Activated T-cell treated with anti-CD3 and anti-CD28 coated beads, Interleukin-2, amount 50 U/mL, for 4 hours (primary cell): ENCODE results near the gene RBMXL3. TPM values are rescaled to one million over a fixed set of nuclear protein-coding genes. Genes with fewer than 3 reads are reported as not detected.
"Not testable (repeated sequence)": the region's sequence is repeated elsewhere in the genome, so short reads cannot be mapped to it uniquely, and the experiment has no call there.

ENCODE experiments used
- ATAC-seq, 2 donors: fragments of 200-7000 bp; cut with Tn5 transposase; one replicate each; pipeline ENCODE4 v1.10.0; 2021
- DNase-seq: peaks from one replicate; pipeline ENCODE4 v3.0.0-alpha.2; 2020
- H3K27me3 Mint-ChIP-seq: one replicate; pipeline ENCODE4 v1.8.0; 2021; ENCODE audit warnings: low read depth, mixed read lengths
- H3K36me3 Mint-ChIP-seq: one replicate; pipeline ENCODE4 v1.8.0; 2022; ENCODE audit warnings: mixed read lengths; ENCODE audit not compliant: insufficient read depth
- H3K4me1 Mint-ChIP-seq: one replicate; pipeline ENCODE4 v1.8.0; 2021; ENCODE audit warnings: low read depth, mixed read lengths
- H3K4me3 Mint-ChIP-seq: one replicate; pipeline ENCODE4 v1.8.0; 2021; ENCODE audit warnings: mild to moderate bottlenecking, moderate library complexity, mixed read lengths
- H3K9me3 Mint-ChIP-seq: one replicate; pipeline ENCODE4 v1.8.0; 2021; ENCODE audit warnings: mixed read lengths
- total RNA-seq, 3 donors: library from RNA; stranded (reverse); gene quantifications; one replicate each; pipeline ENCODE4 v1.2.1, GENCODE V29; 2021

RBMXL3 gene
- not detected for total RNA-seq

DNA sequence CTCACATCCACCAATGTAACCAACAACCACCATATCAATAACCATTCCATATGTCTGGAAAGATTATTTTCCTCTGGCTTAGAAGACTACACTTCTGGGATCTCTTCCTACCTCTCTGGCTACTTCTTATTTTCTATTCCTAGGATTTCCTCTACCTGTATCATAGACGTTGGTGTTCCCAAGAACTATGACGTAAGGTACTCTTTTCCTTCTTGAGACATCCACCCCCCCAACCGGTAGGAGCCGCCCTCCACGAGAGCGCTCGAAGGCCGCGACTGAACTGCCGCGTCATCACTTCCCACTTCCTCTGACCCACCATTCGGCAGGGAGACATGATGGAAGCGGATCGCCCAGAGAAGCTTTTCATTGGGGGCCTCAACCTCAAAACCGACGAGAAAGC is at the start of gene RBMXL3:
RBMXL3 (plus strand) TSS at position 301 of the 400 bp plus-strand sequence; CDS start at position 333, 32 bp downstream.
- Mint-ChIP-seq H3K9me3 (peaks cover 5% of the 10 kb centered on the region), H3K4me1 (no peaks in the 10 kb centered on the region), H3K36me3 (no peaks in the 10 kb centered on the region), H3K4me3 (no peak within 1 kb of the TSS), H3K27me3 (no peaks in the 10 kb centered on the region)
- DNase-seq: no peak
- no peak for ATAC-seq

DNA sequence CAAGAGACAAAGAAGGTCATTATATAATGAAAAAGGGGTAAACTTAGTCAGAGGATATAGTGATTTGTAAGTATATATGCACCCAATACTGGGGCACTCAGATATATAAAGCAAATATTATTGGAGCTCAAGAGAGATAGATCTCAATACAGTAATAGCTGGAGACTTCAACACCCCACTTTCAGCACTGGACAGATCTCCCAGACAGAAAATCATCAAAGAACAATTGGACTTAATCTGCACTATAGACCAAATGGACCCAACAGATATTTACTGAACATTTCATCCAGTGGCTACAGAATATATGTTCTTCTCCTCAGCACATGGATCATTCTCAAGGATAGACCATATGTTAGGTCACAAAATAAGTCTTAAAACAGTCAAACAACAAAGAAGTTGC is 47.2 kb upstream of the RBMXL3 start:
- no peak for DNase-seq
- ATAC-seq: no peak
- H3K9me3 Mint-ChIP-seq: peaks cover 8% of the 10 kb centered on the region
- no peaks in the 10 kb centered on the region for H3K4me1 Mint-ChIP-seq
- H3K27me3 Mint-ChIP-seq: no peaks in the 10 kb centered on the region
- H3K4me3 Mint-ChIP-seq: no peak overlapping the region
- no peaks in the 10 kb centered on the region for H3K36me3 Mint-ChIP-seq

DNA sequence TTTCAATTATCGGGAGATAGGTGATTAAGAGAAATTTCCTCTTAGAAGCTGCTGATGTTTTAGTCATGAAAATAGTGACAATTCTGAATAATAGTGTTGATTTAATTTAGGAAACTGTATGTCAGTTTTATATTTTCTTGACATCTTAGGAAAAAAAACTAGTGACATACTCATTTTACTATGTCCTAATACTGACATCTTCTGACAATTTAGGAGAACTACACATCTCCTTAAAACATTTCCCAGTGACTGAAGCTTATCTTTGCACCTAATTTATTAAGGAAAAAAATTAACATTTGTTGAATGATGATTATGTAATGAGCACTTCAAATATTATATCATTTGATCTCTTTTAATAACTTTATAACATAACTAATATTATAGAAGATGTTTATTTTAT is 42.0 kb upstream of the RBMXL3 start:
- Mint-ChIP-seq H3K4me1 (no peaks in the 10 kb centered on the region), H3K27me3 (no peaks in the 10 kb centered on the region), H3K36me3 (no peaks in the 10 kb centered on the region), H3K4me3 (no peak overlapping the region), H3K9me3 (peaks cover 8% of the 10 kb centered on the region)
- DNase-seq: no peak
- ATAC-seq: no peak

DNA sequence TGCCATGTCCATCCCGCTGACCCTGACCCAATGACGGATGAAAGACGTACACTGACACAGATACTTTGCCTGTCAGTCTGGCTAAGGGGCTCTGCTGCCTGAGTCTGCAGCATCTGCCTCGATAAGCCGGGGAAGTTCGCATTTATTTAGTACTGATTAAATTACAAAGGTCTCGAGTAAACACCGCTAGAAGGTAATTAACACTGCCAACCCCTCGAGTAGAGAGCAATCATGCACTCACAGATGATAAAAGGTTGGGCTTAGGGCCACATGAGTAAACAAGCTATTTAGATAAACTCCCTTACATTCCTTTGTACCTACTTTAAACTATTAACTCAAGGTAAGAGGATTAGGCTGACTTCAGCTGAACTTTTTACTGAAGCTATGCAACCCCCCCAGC is 16.0 kb upstream of the RBMXL3 start:
- no peaks in the 10 kb centered on the region for H3K36me3 Mint-ChIP-seq

GRCh38 chrX:115174548-115174947 is 14.7 kb upstream of the RBMXL3 start:
- Mint-ChIP-seq H3K4me1 (no peaks in the 10 kb centered on the region), H3K27me3 (no peaks in the 10 kb centered on the region), H3K9me3 (no peaks in the 10 kb centered on the region), H3K4me3 (no peak overlapping the region), H3K36me3 (no peaks in the 10 kb centered on the region)
- ATAC-seq (no peak), DNase-seq (no peak)

More for the DNA sequence above, 16.0 kb upstream of the RBMXL3 start:
- H3K4me3 Mint-ChIP-seq: no peak overlapping the region
- DNase-seq (no peak), ATAC-seq (no peak)
- H3K4me1 Mint-ChIP-seq: no peaks in the 10 kb centered on the region
- no peaks in the 10 kb centered on the region for H3K27me3 Mint-ChIP-seq
- no peaks in the 10 kb centered on the region for H3K9me3 Mint-ChIP-seq

GRCh38 chrX:115177932-115178331 is 11.3 kb upstream of the RBMXL3 start:
- DNase-seq: no peak
- H3K27me3 Mint-ChIP-seq: no peaks in the 10 kb centered on the region
- H3K36me3 Mint-ChIP-seq: no peaks in the 10 kb centered on the region
- H3K4me1 Mint-ChIP-seq: no peaks in the 10 kb centered on the region
- H3K9me3 Mint-ChIP-seq: no peaks in the 10 kb centered on the region
- no peak overlapping the region for H3K4me3 Mint-ChIP-seq
- no peak for ATAC-seq

GRCh38 chrX:115178473-115178872 is 10.7 kb upstream of the RBMXL3 start:
- Mint-ChIP-seq H3K36me3 (no peaks in the 10 kb centered on the region), H3K4me3 (no peak overlapping the region), H3K9me3 (no peaks in the 10 kb centered on the region), H3K27me3 (no peaks in the 10 kb centered on the region), H3K4me1 (no peaks in the 10 kb centered on the region)
- DNase-seq (no peak), ATAC-seq (no peak)

DNA sequence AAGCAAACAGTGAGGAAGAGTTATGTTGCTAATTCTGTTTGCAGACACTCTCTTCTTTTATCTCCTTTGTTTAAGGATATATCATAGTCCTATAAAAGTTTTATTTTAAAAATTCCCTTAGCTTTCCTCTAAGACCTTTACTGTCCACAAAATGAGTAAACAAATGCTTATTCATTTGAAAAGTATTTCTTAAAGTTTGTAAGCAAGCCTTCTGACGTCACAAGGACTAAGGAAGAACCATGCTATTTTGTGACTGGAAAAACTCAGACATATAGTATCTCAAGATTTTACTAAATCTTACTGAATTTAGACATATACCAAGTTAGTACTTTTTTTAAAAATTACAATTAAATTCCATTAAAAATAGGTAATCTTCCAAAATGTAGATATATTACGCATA is 5.2 kb upstream of the RBMXL3 start:
- DNase-seq: no peak
- H3K36me3 Mint-ChIP-seq: no peaks in the 10 kb centered on the region
- H3K9me3 Mint-ChIP-seq: peaks cover 2% of the 10 kb centered on the region
- no peak overlapping the region for H3K4me3 Mint-ChIP-seq
- H3K4me1 Mint-ChIP-seq: no peaks in the 10 kb centered on the region
- no peaks in the 10 kb centered on the region for H3K27me3 Mint-ChIP-seq
- ATAC-seq: no peak

DNA sequence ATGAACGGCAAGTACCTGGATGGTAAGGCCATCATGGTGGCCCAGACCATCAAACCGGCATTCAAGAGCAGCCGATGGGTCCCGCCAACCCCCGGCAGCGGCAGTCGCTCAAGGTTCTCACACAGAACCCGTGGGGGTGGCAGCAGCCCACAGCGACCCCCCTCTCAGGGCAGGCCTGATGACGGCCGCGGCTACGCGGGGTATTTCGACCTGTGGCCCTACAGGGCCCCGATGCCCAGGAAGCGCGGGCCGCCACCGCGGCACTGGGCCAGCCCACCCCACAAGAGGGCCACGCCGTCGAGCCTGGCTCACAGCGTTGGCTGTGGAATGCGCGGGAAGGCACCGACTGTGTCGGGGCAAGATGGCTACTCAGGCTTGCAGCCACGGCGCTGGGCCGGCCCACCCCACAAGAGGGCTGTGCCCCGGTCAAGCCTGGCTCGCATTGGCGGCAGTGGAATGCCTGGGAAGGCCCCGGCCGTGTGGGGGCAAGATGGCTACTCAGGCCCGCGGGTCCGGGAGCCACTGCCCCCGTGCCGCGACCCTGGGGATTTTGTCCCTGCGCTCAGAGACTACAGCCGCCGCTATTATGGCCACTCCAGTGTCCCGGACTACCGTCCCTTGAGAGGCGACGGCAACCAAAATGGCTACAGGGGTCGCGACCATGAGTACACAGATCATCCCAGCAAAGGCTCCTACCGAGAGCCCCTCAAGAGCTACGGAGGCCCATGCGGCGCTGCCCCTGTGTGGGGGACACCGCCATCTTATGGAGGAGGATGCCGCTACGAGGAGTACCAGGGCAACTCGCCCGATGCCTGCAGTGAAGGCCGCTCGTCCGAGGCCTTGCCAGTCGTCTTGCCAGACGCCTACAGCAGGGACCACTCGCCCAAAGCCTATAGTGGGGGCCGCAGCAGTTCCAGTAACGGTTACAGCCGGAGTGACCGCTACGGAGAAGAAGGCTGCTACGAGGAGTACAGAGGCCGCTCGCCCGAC is 731 bp downstream of the RBMXL3 start:
- ATAC-seq (no peak), DNase-seq (no peak)
- H3K36me3 Mint-ChIP-seq: no peaks in the 10 kb centered on the region
- H3K27me3 Mint-ChIP-seq: no peaks in the 10 kb centered on the region
- H3K4me1 Mint-ChIP-seq: no peaks in the 10 kb centered on the region
- H3K4me3 Mint-ChIP-seq: no peak overlapping the region
- H3K9me3 Mint-ChIP-seq: peaks cover 5% of the 10 kb centered on the region

DNA sequence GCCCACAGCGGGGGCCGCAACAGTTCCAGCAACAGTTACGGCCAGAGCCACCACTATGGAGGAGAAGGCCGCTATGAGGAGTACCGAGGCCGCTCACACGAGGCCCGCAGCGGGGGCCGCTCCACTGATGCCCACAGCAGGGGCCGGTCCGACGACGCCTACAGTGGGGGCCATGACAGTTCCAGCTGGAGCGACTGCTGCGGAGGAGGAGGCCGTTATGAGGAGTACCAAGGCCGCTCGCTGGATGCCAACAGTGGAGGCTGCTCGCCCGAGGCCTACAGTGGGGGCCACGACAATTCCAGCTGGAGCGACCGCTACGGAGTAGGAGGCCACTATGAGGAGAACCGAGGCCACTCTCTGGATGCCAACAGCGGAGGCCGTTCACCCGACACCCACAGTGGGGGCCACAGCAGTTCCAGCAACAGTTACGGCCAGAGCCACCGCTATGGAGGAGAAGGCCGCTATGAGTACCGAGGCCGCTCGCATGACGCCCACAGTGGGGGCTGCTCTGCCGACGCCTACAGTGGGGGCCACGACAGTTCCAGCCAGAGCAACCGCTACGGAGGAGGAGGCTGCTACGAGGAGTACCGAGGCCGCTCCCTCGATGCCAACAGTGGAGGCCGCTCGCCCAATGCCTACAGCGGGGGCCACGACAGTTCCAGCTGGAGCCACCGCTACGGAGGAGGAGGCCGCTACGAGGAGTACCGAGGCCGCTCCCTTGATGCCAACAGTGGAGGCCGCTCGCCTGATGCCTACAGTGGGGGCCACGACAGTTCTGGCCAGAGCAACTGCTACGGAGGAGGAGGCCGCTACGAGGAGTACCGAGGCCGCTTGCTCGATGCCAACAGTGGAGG is 1.7 kb downstream of the RBMXL3 start:
- no peaks in the 10 kb centered on the region for H3K4me1 Mint-ChIP-seq
- no peak for ATAC-seq

GRCh38 chrX:115191490-115192243 is 2.5 kb downstream of the RBMXL3 start:
- H3K27me3 Mint-ChIP-seq: no peaks in the 10 kb centered on the region
- no peaks in the 10 kb centered on the region for H3K4me1 Mint-ChIP-seq
- ATAC-seq (no peak), DNase-seq (no peak)
- H3K36me3 Mint-ChIP-seq: no peaks in the 10 kb centered on the region
- no peak overlapping the region for H3K4me3 Mint-ChIP-seq
- peaks cover 5% of the 10 kb centered on the region for H3K9me3 Mint-ChIP-seq

More for the DNA sequence above, 1.7 kb downstream of the RBMXL3 start:
- peaks cover 5% of the 10 kb centered on the region for H3K9me3 Mint-ChIP-seq
- H3K4me3 Mint-ChIP-seq: no peak overlapping the region
- no peaks in the 10 kb centered on the region for H3K36me3 Mint-ChIP-seq
- H3K27me3 Mint-ChIP-seq: no peaks in the 10 kb centered on the region
- no peak for DNase-seq

DNA sequence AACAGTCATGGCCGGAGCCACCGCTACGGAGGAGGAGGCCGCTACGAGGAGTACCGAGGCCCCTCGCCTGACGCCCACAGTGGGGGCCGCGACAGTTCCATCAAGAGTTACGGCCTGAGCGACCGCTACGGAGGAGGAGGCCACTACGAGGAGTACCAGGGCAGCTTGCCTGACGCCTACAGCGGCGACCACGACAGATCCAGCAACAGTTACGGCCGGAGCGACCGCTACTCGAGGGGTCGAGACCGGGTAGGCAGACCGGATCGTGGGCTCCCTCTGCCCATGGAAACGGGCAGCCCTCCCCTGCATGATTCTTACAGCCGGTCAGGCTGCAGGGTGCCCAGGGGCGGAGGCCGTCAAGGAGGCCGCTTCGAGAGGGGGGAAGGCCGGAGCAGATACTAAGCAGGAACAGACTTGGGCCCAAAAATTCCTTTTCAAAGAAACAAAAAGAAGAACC is 3.1 kb downstream of the RBMXL3 start:
- Mint-ChIP-seq H3K9me3 (peaks cover 5% of the 10 kb centered on the region), H3K4me1 (no peaks in the 10 kb centered on the region), H3K36me3 (no peaks in the 10 kb centered on the region), H3K27me3 (no peaks in the 10 kb centered on the region), H3K4me3 (no peak overlapping the region)
- no peak for ATAC-seq
- DNase-seq: no peak

- ATAC-seq: no peak
- Mint-ChIP-seq H3K9me3 (peaks cover 11% of the 10 kb centered on the region), H3K27me3 (no peaks in the 10 kb centered on the region), H3K4me3 (no peak overlapping the region), H3K36me3 (no peaks in the 10 kb centered on the region), H3K4me1 (no peaks in the 10 kb centered on the region)
- DNase-seq: no peak
These were observed 14.8 kb downstream of the RBMXL3 start for GRCh38 chrX:115204040-115204439.

DNA sequence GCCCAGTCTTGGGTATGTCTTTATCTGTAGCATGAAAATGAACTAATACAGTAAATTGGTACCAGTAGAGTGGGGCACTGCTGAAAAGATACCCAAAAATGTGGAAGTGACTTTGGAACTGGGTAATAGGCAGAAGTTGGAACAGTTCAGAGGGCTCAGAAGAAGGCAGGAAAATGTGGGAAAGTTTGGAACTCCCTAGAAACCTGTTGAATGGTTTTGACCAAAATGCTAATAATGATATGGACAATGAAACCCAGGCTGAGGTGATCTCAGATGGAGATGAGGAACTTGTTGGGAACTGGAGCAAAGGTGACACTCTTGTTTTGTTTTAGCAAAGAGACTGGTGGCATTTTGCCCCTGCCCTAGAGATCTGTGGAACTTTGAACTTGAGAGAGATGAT is 20.3 kb downstream of the RBMXL3 start:
- H3K36me3 Mint-ChIP-seq, H3K27me3 Mint-ChIP-seq, H3K9me3 Mint-ChIP-seq, ATAC-seq, DNase-seq, H3K4me3 Mint-ChIP-seq, H3K4me1 Mint-ChIP-seq: not testable (repeated sequence)
